Activated naive CD4-positive, alpha-beta T cell (primary cell): ENCODE measurements around the gene NPEPPS.
"Not testable (repeated sequence)": the region's sequence is repeated elsewhere in the genome, so short reads cannot be mapped to it uniquely, and the experiment has no call there.

Source experiments
- DNase-seq, 4 experiments: peaks; one replicate each; lab custom pipeline; 2025; lab: John Stamatoyannopoulos, UW

The NPEPPS gene

GRCh38 chr17:47561698-47562405, 30.9 kb downstream of the NPEPPS start:
- not testable (repeated sequence) for DNase-seq

DNA sequence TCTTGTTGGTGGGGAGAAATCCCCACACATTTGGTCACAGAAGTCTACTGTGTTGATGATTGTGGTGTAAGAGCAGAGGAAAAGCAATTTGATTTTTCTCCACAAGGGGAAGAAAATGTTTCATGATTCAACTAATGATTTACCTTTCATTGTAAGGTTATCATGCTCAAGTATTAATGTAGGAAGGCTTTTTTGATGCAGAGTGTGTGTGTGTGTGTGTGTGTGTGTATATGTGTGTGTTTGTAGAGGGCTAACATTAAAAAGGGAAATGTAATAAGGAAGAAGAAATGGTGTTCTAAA, 31.4 kb downstream of the NPEPPS start:
- DNase-seq = not testable (repeated sequence)

GRCh38 chr17:47567261-47567660, 36.4 kb downstream of the NPEPPS start:
- DNase-seq = not testable (repeated sequence)

DNA sequence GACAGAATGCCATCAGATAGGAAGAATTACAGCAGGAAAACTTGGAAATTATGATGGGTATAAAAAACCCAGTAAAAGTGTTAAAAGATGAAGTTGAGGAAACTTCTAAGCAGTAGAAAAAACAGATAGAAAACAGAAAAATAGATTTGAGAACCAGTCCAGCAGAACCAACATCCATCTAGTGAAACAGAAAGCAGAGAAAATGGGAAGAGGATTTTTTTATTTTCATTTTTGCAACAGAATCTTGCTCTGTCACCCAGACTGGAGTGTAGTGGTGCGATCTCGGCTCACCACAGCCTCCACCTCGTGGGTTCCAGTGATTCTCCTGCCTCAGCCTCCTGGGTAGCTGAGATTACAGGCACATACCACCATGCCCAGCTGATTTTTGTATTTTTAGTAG, 41.7 kb downstream of the NPEPPS start:
- not testable (repeated sequence) for DNase-seq

- DNase-seq = not testable (repeated sequence)
Observed at GRCh38 chr17:47582416-47582815, 51.5 kb downstream of the NPEPPS start.

GRCh38 chr17:47586378-47587055, 55.6 kb downstream of the NPEPPS start:
- not testable (repeated sequence) for DNase-seq

DNA sequence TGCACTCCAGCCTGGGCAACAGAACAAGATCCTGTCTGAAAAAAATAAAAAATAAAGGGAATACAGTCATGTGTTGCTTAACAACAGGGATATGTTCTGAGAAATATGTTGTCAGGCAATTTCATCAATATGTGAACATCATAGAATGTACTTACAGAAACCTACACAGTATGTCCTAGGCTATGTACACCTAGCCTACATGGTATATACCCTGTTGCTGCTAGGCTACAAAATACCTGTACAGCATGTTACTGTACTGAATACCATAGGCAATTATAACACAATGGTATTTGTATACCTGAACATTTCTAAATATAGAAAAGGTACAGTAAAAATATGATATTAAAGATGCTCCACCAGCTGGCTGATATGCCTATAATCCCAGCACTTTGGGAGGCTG, 62.6 kb downstream of the NPEPPS start:
- not testable (repeated sequence) for DNase-seq

GRCh38 chr17:47603830-47604597, 73.1 kb downstream of the NPEPPS start:
- DNase-seq = no peak

DNA sequence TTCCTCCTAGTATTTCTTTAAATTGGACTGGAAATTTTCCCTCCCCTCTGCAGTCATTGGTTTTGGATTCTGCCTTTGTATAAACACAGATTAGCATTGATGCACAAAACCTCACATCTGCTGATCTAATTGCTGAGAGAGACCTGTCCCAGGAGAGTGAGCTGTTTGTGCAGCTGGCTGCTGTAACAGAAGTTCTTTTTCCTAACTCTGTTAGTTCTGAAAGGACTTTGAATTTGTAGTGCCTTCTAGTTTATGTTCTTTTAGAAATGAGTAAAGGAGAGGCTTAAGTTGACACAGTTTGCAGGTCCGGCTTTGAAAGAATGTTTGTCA, 73.7 kb downstream of the NPEPPS start:
- no peak for DNase-seq

DNA sequence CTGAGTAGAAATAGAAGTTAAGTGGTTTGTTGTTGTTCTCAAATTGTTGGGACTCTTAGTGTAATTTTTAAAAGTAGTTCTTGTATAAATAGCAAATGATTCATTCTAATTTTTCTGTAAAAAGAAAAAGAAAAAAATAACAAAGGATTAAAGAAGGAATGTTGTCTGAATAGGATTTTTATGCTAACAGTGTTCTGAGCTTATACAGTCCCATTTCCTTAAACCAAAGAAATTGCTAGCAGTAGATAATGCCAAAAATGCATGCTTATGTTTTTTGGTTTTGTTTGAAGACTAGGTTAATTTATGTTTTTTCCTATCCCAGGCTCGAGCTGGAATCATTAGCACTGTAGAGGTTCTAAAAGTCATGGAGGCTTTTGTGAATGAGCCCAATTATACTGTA, 74.1 kb downstream of the NPEPPS start:
- no peak for DNase-seq

DNA sequence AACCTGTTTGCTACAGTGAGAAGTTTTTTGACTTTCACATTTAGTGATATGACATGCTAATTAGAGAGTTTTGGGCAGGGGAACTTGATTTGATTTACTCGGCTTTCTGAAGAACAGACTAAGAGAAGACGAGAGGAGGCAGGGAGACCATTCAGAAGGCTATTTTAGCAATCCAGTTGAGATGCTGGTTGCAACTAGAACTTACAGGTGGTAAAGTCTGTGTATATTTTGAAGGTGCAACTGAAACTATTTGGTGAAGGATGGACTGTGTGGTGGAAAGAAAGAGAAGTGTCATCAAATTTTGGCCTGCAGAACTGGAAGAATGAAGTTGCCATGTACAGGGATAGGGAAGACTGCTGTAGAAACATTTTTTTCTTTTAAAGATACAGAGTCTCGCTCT, 76.6 kb downstream of the NPEPPS start:
- no peak for DNase-seq

DNA sequence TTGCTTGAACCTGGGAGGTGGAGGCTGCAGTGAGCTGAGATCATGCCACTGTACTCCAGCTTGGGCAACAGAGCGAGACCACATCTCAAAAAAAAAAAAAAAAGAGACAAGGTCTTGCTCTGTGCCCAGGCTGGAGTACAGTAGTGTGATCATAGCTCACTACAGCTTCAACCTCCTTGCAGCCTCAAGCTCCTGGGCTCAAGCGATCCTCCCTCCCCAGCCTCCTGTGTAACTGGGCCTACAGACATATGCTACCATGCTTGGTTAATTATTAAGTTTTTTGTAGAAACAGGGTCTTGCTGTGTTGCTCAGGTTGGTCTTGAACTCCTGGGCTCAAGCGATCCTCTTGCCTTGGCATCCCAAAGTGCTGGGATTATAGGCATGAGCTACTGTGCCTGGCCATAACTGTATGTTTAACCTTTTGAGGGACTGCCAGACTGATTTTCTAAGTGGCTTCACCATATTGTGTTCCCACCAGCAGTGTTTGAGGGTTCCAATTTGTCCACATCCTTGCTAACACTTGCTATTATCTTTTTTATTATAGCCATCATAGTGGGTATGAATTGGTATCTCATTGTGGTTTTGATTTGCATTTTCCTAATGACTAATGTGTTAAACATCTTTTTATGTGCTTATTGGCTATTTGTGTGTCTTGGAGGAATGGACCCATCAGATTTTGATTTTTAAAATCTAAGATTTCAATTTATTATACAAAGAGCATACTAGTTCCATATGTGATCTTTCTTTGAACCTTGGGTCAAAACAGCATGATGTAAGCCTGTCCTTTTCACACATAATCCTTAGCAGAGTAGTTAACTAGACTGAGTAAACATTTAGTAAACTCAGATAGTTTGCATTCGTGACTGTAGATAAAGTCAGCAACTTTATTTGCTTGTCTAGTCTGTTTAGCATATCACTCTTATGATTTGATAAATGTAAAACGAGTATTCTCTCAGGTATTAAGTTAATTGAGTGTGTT, 80.8 kb downstream of the NPEPPS start:
- no peak for DNase-seq

DNA sequence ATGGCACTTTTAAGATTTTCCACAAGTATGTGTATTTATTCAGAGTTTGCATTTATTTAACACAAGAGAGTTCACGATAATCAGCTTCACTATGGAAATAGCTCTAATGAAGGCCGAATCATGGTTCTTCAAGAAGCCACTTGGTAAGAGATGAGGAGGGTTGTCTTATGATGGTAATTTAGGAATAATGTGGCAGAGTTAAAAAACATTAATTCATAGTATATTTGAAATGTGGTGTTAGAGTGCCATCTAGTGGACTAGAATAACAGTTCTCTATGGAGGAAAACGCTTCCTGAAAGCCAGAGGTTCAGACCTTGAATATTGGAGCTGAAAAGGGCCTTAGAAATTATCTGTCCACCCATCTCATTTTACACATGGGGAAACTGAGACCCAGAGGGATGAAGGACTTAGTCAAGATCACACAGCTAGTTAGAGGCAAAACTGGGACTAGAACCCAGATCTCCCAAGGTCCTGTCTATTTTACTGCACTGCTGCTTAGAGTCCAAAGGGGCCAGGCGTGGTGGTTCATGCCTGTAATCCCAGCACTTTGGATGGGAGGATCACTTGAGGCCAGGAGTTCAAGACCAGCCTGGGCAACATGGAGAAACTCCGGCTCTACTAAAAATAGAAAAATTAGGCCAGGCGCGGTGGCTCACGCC, 85.0 kb downstream of the NPEPPS start:
- no peak for DNase-seq

- DNase-seq = no peak
Observed at GRCh38 chr17:47618410-47618809, 87.5 kb downstream of the NPEPPS start.

DNA sequence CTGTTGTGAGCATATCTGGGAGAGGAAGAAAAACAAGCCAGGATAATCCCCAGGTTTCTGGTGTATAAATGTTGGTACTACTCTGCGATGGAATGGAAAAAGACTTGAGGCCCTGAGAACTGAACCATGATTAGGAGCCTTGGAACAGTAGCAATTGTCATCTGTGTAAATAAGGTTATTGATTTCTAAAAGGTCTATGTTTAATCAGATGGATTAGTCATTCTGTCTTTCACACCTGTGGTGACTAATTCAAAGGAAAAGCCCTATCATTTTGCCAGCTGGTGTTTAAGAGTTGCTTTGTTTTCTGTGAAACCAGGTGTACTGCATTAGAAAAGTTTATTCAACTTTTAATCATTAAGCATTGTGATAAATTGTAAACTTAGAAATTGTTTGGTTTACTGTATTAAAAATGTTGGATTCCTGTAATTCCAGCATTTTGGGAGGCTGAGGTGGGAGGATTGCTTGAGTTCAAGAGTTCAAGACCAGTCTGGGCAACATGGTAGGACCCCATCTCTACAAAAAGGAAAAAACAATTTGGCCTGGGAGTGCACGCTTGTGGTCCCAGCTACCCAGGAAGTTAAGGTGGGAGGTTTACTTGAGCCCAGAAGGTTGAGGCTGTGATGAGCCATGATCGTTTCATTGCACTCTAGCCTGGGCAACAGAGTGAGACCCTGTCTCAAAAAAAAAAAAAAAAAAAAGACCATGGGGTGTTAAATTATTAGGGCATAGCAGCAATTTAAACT, 89.8 kb downstream of the NPEPPS start:
- DNase-seq = no peak

- no peak for DNase-seq
Observed at GRCh38 chr17:47621293-47622179, 90.6 kb downstream of the NPEPPS start.

- no peak for DNase-seq
Observed at GRCh38 chr17:47622180-47622549, 91.3 kb downstream of the NPEPPS start.

DNA sequence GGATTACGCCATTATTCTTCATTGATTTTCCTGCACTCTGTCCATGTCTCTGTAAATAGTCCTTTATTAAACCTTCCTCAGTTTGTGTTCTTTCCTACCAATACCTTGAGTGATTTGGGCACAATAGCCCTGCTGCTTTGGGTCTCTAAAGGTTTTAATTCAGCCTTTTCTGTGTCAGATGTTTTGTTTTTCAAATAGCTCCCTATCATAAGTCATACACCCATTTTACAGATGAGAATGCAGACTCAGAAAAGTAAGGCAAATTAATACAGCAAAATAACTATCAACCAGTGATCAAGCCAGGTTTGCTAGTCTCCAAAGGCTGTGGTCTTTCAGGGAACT, 93.8 kb downstream of the NPEPPS start:
- no peak for DNase-seq

- no peak for DNase-seq
Observed at GRCh38 chr17:47628014-47628566, 97.2 kb downstream of the NPEPPS start.

GRCh38 chr17:47629826-47630225, 98.9 kb downstream of the NPEPPS start:
- no peak for DNase-seq
